ENCODE measurements around the gene SERAC1. TPM values are rescaled to one million over a fixed set of nuclear protein-coding genes. Genes with fewer than 3 reads are reported as not detected.

SERAC1 gene
- polyA plus RNA-seq, 1 experiment: 6.1 TPM

- DNase-seq (ENCODE audit: low read depth): no peak
- ChIA-PET POLR2A (interaction anchor here (0.8 kb wide), 1 partner anchor 428 kb away, joined by 3 read pairs; no protein-coding TSS in a partner anchor), CTCF (interaction anchor here (0.9 to 2.1 kb wide), 2 partner anchors 10 to 11 kb away, joined by 3 to 7 read pairs; no protein-coding TSS in a partner anchor)
- TF ChIP-seq CTCF (IDR thresholded peaks at IDR 0.05; ENCODE audit: insufficient read depth, low read depth, low read length): no peak
- Histone ChIP-seq H3K4me3 (ENCODE audit: low read depth, low read length) (no peak overlapping the region), H3K27me3 (ENCODE audit: control insufficient read depth, insufficient read depth, low read length) (no peaks in the 10 kb centered on the region), H3K36me3 (ENCODE audit: control insufficient read depth, insufficient read depth, low read length) (peaks cover 2% of the 10 kb centered on the region; the same call in 1 of the 2 replicates)
Observed at GRCh38 chr6:158122048-158122447, 46.0 kb downstream of the SERAC1 start.

DNA sequence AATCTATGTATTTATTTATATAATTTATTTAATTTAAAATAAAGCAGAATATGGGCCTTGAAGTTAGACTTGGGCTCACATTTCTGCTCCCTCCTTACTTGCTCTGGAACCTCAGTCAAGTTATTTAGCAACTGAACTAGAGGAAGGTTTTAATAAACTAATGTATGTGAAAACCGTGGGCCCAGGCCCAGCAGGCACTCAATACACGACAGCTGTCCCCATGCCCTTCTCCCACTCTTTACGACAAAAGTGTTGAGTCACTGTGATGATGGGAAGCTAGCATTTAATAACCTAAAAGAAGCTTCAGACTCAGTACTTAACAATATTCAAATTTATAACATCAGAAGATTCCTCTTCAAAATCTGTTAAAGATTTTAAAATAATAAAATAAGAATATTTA lies 46.7 kb downstream of the SERAC1 start:
- POLR2A ChIA-PET: no interaction called here
- Histone ChIP-seq H3K27me3 (ENCODE audit: control insufficient read depth, insufficient read depth, low read length) (no peaks in the 10 kb centered on the region), H3K4me3 (ENCODE audit: low read depth, low read length) (no peak overlapping the region), H3K36me3 (ENCODE audit: control insufficient read depth, insufficient read depth, low read length) (peaks cover 2% of the 10 kb centered on the region; the same call in 1 of the 2 replicates)
- no peak for DNase-seq (ENCODE audit: low read depth)
- CTCF ChIA-PET: interaction anchor here (0.9 kb wide), 1 partner anchor 11 kb away, joined by 3 read pairs; no protein-coding TSS in a partner anchor
- TF ChIP-seq CTCF (IDR thresholded peaks at IDR 0.05; ENCODE audit: insufficient read depth, low read depth, low read length): no peak

DNA sequence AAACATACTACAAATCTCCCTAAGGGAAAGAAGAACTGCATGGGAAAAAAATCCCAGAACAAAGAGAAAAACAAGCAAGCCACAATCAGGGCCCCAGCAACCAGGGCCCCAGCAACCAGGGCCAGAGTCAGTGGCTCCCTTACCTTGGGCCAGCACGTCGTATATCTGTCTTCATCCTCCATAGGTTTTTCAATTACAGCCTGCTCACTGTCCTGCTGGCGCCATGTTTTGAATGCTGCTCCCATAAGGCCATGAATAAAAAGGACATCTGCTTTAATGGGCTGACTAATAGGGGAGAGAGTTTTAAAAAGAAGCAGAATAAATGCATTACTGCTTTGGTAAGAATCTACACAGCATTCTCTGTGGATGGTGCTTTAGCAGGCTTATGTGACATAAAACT lies 49.2 kb downstream of the SERAC1 start:
- H3K36me3 ChIP-seq (ENCODE audit: control insufficient read depth, insufficient read depth, low read length): peaks cover 2% of the 10 kb centered on the region; the same call in 1 of the 2 replicates
- no peak overlapping the region for H3K4me3 ChIP-seq (ENCODE audit: low read depth, low read length)
- ChIA-PET CTCF (no interaction called here), POLR2A (no interaction called here)
- no peaks in the 10 kb centered on the region for H3K27me3 ChIP-seq (ENCODE audit: control insufficient read depth, insufficient read depth, low read length)
- DNase-seq (ENCODE audit: low read depth): no peak
- no peak for TF ChIP-seq CTCF (IDR thresholded peaks at IDR 0.05; ENCODE audit: insufficient read depth, low read depth, low read length)

- Histone ChIP-seq H3K27me3 (ENCODE audit: control insufficient read depth, insufficient read depth, low read length) (no peaks in the 10 kb centered on the region), H3K4me3 (ENCODE audit: low read depth, low read length) (no peak overlapping the region), H3K36me3 (ENCODE audit: control insufficient read depth, insufficient read depth, low read length) (no peaks in the 10 kb centered on the region)
- TF ChIP-seq CTCF (IDR thresholded peaks at IDR 0.05; ENCODE audit: insufficient read depth, low read depth, low read length): no peak
- DNase-seq (ENCODE audit: low read depth): no peak
- CTCF ChIA-PET: no interaction called here
- POLR2A ChIA-PET: no interaction called here
Observed at GRCh38 chr6:158115508-158115907, 52.6 kb downstream of the SERAC1 start.

DNA sequence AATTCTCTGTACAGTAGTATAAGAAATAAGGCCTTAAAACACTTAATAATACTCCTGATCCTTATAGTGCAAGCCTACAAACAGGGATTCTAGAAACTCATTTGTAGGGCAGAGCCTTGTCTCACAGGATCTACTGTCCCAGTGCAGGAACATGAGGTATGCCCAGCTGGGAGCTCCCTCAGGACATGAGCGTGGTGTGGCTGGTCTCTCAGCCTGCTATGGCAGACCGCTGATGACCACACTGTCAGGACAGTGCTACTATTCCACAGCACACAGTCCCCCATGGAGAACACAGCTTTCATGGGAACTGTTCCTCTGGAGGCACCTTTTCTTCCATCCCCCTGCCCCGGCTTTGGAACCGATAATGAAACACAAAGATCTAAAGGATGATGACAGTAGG lies 53.0 kb downstream of the SERAC1 start:
- CTCF ChIA-PET: interaction anchor here (0.6 kb wide), 1 partner anchor 10 kb away, joined by 3 read pairs; no protein-coding TSS in a partner anchor
- H3K4me3 ChIP-seq (ENCODE audit: low read depth, low read length): no peak overlapping the region
- POLR2A ChIA-PET: no interaction called here
- H3K36me3 ChIP-seq (ENCODE audit: control insufficient read depth, insufficient read depth, low read length): no peaks in the 10 kb centered on the region
- H3K27me3 ChIP-seq (ENCODE audit: control insufficient read depth, insufficient read depth, low read length): no peaks in the 10 kb centered on the region
- TF ChIP-seq CTCF (IDR thresholded peaks at IDR 0.05; ENCODE audit: insufficient read depth, low read depth, low read length): no peak
- DNase-seq (ENCODE audit: low read depth): no peak
